Trophoblast cell (in vitro differentiated cells and primary cell): ENCODE measurements around the gene KIAA1210. TPM values are rescaled to one million over a fixed set of nuclear protein-coding genes. Genes with fewer than 3 reads are reported as not detected.

ENCODE experiments used
- DNase-seq, 2 donors: peaks; one replicate each; pipeline ENCODE4 v3.0.0-alpha.2; 2016
- H2AFZ ChIP-seq: 2 replicates; pipeline ENCODE4 v1.6.1; 2013; ENCODE audit warnings: low read length, moderate library complexity, mild to moderate bottlenecking; ENCODE audit not compliant: insufficient read depth, poor library complexity
- H2AK5ac ChIP-seq: 2 replicates; pipeline ENCODE4 v1.6.1; 2013; ENCODE audit warnings: mild to moderate bottlenecking, low read length
- H2BK120ac ChIP-seq: 2 replicates; pipeline ENCODE4 v1.6.1; 2013; ENCODE audit warnings: low read length, mild to moderate bottlenecking, moderate library complexity; ENCODE audit not compliant: insufficient read depth, poor library complexity
- H2BK12ac ChIP-seq: 2 replicates; pipeline ENCODE4 v1.6.1; 2013; ENCODE audit warnings: mild to moderate bottlenecking, low read length, moderate library complexity
- H2BK5ac ChIP-seq: 2 replicates; pipeline ENCODE4 v1.6.1; 2013; ENCODE audit warnings: low read length, low read depth, moderate library complexity, mild to moderate bottlenecking; ENCODE audit not compliant: poor library complexity
- H3K14ac ChIP-seq: 2 replicates; pipeline ENCODE4 v1.6.1; 2013; ENCODE audit warnings: mild to moderate bottlenecking, low read length
- H3K18ac ChIP-seq: 2 replicates; pipeline ENCODE4 v1.6.1; 2013; ENCODE audit warnings: mild to moderate bottlenecking, low read length
- H3K23ac ChIP-seq: 2 replicates; pipeline ENCODE4 v1.6.1; 2013; ENCODE audit warnings: low read length
- H3K27ac ChIP-seq: 2 replicates; pipeline ENCODE4 v1.5.1; 2013; ENCODE audit warnings: low read depth, mild to moderate bottlenecking, inconsistent platforms, low read length, moderate library complexity
- H3K27me3 ChIP-seq: 2 replicates; pipeline ENCODE4 v1.6.1; 2013; ENCODE audit warnings: inconsistent platforms, mild to moderate bottlenecking, low read length, moderate library complexity; ENCODE audit not compliant: insufficient read depth
- H3K36me3 ChIP-seq, 2 experiments: 1 replicate in 1 of 2; 2 replicates in 1 of 2; pipeline ENCODE4 v1.6.1; 2013; ENCODE audit warnings: low read length in 2 of 2, mild to moderate bottlenecking in 2 of 2, moderate library complexity in 1 of 2; ENCODE audit not compliant: insufficient read depth in 2 of 2, control insufficient read depth in 1 of 2
- H3K4ac ChIP-seq: 2 replicates; pipeline ENCODE4 v1.6.1; 2013; ENCODE audit warnings: low read depth, mild to moderate bottlenecking, low read length, moderate library complexity
- H3K4me1 ChIP-seq, 2 experiments: 1 replicate in 1 of 2; 2 replicates in 1 of 2; pipeline ENCODE4 v1.6.1; 2013; ENCODE audit warnings: low read length in 2 of 2, mild to moderate bottlenecking in 2 of 2, moderate library complexity in 1 of 2; ENCODE audit not compliant: insufficient read depth in 2 of 2, control insufficient read depth in 1 of 2
- H3K4me2 ChIP-seq: 2 replicates; pipeline ENCODE4 v1.6.1; 2013; ENCODE audit warnings: inconsistent platforms, mild to moderate bottlenecking, low read length, moderate library complexity
- H3K4me3 ChIP-seq: 2 replicates; pipeline ENCODE4 v1.5.1; 2013; ENCODE audit warnings: mild to moderate bottlenecking, low read depth, low read length, inconsistent platforms
- H3K79me1 ChIP-seq: one replicate; pipeline ENCODE4 v1.6.1; 2013; ENCODE audit warnings: low read length
- H3K79me2 ChIP-seq: 2 replicates; pipeline ENCODE4 v1.6.1; 2013; ENCODE audit warnings: low read length, mild to moderate bottlenecking; ENCODE audit not compliant: control insufficient read depth, insufficient read depth, poor library complexity
- H3K9ac ChIP-seq: 2 replicates; pipeline ENCODE4 v1.6.1; 2013; ENCODE audit warnings: mild to moderate bottlenecking, low read length
- H3K9me3 ChIP-seq: 2 replicates; pipeline ENCODE4 v1.6.1; 2013; ENCODE audit warnings: low read depth, mild to moderate bottlenecking, control low read depth, inconsistent platforms, low read length; ENCODE audit not compliant: insufficient read depth
- H4K12ac ChIP-seq: 2 replicates; pipeline ENCODE4 v1.6.1; 2013; ENCODE audit warnings: low read depth, mild to moderate bottlenecking, low read length, moderate library complexity
- H4K8ac ChIP-seq: 2 replicates; pipeline ENCODE4 v1.6.1; 2013; ENCODE audit warnings: low read depth, mild to moderate bottlenecking, low read length, moderate library complexity
- H4K91ac ChIP-seq: one replicate; pipeline ENCODE4 v1.6.1; 2013; ENCODE audit warnings: low read depth, mild to moderate bottlenecking, low read length, moderate library complexity
- WGBS: extraction: QIAGEN DNeasy Blood & Tissue Kit; methylation state at CpG from one replicate; pipeline ENCODE4 v1.1.7; 2013; ENCODE audit warnings: missing lambda C conversion rate; ENCODE audit not compliant: insufficient read length, insufficient coverage; ENCODE audit errors: extremely low coverage; 5-methylcytosine and 5-hydroxymethylcytosine counted together
- polyA plus RNA-seq: library from polyadenylated mRNA; stranded (reverse); fragments of 200-250 nt; gene quantifications from 2 replicates; pipeline ENCODE4 v1.2.3, GENCODE V29; 2013

The KIAA1210 gene
- polyA plus RNA-seq, result not detected in 2 replicates

DNA sequence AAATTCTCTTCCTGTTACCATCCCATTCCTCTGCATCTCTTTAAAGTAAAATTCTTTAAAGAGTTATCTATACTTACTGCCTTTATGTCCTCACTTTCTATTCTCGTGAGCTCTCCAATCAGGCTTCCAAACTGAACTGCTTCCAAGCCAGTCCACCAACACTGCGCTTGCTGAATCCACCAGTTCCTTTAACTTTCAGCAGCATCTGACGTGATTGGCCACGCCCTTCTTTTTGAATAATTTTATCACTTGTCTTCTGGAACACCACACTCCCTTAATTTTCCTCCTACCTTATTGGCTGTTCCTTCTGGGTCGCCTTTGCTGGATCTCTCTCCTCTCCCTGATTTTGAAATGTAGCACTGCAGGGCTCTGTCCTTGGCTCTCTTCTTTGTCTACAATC lies at the start of gene KIAA1210:
TSS of gene KIAA1210 (minus strand) at position 163 of the 400 bp plus-strand sequence. CDS start 4,170 bp downstream, outside the sequence.
- no peak within 1 kb of the TSS for H2BK12ac ChIP-seq
- no CpG with 5 or more reads among the region's 5 CpGs for WGBS
- H3K79me2 ChIP-seq, result no peaks in the 10 kb centered on the region
- no peaks in the 10 kb centered on the region for H3K27me3 ChIP-seq
- H4K8ac ChIP-seq, result no peak within 1 kb of the TSS
- no peak within 1 kb of the TSS for H2BK5ac ChIP-seq
- H3K36me3 ChIP-seq, result no peaks in the 10 kb centered on the region
- H4K91ac ChIP-seq, result no peak within 1 kb of the TSS
- H3K9me3 ChIP-seq, result no peaks in the 10 kb centered on the region
- no peak within 1 kb of the TSS for H3K27ac ChIP-seq
- no peak within 1 kb of the TSS for H4K12ac ChIP-seq
- no peak within 1 kb of the TSS for H3K9ac ChIP-seq
- H3K23ac ChIP-seq, result no peak within 1 kb of the TSS
- no peak within 1 kb of the TSS for H3K18ac ChIP-seq
- no peaks in the 10 kb centered on the region for H3K4me1 ChIP-seq
- no peak within 1 kb of the TSS for H2AK5ac ChIP-seq
- no peak within 1 kb of the TSS for H3K4ac ChIP-seq
- no peaks in the 10 kb centered on the region for H3K79me1 ChIP-seq
- no peak within 1 kb of the TSS for H3K14ac ChIP-seq
- no peak within 1 kb of the TSS for H3K4me2 ChIP-seq
- H2BK120ac ChIP-seq, result no peak within 1 kb of the TSS
- no peak within 1 kb of the TSS for H2AFZ ChIP-seq
- no peak for DNase-seq
- no peak within 1 kb of the TSS for H3K4me3 ChIP-seq

GRCh38 chrX:119177278-119177677 lies 49.7 kb upstream of the KIAA1210 start:
- Histone ChIP-seq H3K27ac (no peak overlapping the region), H4K8ac (no peak overlapping the region), H2BK120ac (no peak overlapping the region), H2AFZ (no peak overlapping the region), H3K14ac (no peak overlapping the region), H2AK5ac (no peak overlapping the region), H2BK12ac (no peak overlapping the region), H4K12ac (no peak overlapping the region), H3K79me2 (no peaks in the 10 kb centered on the region), H4K91ac (no peak overlapping the region), H3K27me3 (no peaks in the 10 kb centered on the region), H2BK5ac (no peak overlapping the region), H3K4me3 (no peak overlapping the region), H3K4ac (no peak overlapping the region), H3K79me1 (no peaks in the 10 kb centered on the region), H3K23ac (no peak overlapping the region), H3K9ac (no peak overlapping the region), H3K9me3 (no peaks in the 10 kb centered on the region), H3K4me1 (no peaks in the 10 kb centered on the region), H3K18ac (no peak overlapping the region), H3K4me2 (no peak overlapping the region), H3K36me3 (no peaks in the 10 kb centered on the region)
- no peak for DNase-seq
- no CpG with 5 or more reads among the region's 1 CpG for WGBS

DNA sequence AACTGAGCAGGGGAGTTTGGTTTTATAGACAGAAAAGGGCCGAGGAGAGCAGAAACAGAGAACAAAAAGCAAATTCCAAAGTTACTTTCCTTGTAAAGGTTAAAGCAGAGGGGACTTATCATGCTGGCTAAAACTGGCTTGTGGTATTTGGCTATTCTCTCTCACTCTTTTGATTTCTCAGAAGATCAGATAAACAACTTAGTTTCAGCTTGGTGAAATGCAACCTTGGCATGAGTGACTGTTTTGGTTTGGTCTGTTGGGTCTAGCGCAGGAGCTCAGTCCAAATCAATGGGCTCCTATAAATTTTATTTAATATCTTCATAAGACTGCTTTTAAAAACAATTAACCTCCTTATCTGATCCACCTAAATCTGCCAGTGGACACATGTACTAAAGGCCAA lies 47.3 kb upstream of the KIAA1210 start:
- Histone ChIP-seq H3K9ac (no peak overlapping the region), H3K36me3 (no peaks in the 10 kb centered on the region), H2BK5ac (no peak overlapping the region), H3K4me1 (no peaks in the 10 kb centered on the region), H3K23ac (no peak overlapping the region), H3K27me3 (no peaks in the 10 kb centered on the region), H2BK120ac (no peak overlapping the region), H3K18ac (no peak overlapping the region), H3K4me3 (no peak overlapping the region), H4K8ac (no peak overlapping the region), H4K12ac (no peak overlapping the region), H3K79me2 (no peaks in the 10 kb centered on the region), H3K4ac (no peak overlapping the region), H2BK12ac (no peak overlapping the region), H3K27ac (no peak overlapping the region), H2AFZ (no peak overlapping the region), H3K9me3 (no peaks in the 10 kb centered on the region), H3K4me2 (no peak overlapping the region), H4K91ac (no peak overlapping the region), H2AK5ac (no peak overlapping the region), H3K14ac (no peak overlapping the region), H3K79me1 (no peaks in the 10 kb centered on the region)
- WGBS, result no CpG with 5 or more reads among the region's 2 CpGs
- DNase-seq, result no peak

DNA sequence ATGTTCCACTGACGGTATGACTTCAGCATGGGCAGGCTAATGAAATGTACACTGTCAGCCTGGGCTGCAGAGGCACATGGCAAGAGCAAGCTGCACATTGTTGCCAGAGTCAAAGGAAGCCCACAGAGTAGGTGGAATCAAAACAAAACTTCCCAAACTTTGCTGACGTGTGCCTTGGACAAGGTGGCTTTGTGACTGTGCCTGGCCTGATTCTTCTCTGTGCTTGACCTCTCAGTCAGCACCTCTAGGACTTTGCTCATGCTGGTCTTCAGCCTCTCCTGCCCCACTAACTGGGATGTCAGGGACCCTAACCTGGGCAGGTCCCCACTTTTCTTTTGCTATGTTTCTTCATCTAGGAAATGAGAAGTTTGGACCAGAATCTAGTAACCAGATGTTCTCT lies 40.5 kb upstream of the KIAA1210 start:
- Histone ChIP-seq H4K91ac (no peak overlapping the region), H3K27ac (no peak overlapping the region), H3K4me2 (no peak overlapping the region), H2BK120ac (no peak overlapping the region), H4K8ac (no peak overlapping the region), H3K36me3 (no peaks in the 10 kb centered on the region), H3K27me3 (no peaks in the 10 kb centered on the region), H2AFZ (no peak overlapping the region), H3K4ac (no peak overlapping the region), H3K14ac (no peak overlapping the region), H3K4me1 (no peaks in the 10 kb centered on the region), H3K9me3 (no peaks in the 10 kb centered on the region), H2BK5ac (no peak overlapping the region), H2BK12ac (no peak overlapping the region), H4K12ac (no peak overlapping the region), H2AK5ac (no peak overlapping the region), H3K4me3 (no peak overlapping the region), H3K9ac (no peak overlapping the region), H3K23ac (no peak overlapping the region), H3K18ac (no peak overlapping the region), H3K79me2 (no peaks in the 10 kb centered on the region), H3K79me1 (no peaks in the 10 kb centered on the region)
- DNase-seq, result no peak
- WGBS, result no CpG with 5 or more reads among the region's 2 CpGs
